Naive B cell (primary cell): ENCODE results near the gene GRAP2. TPM values are rescaled to one million over a fixed set of nuclear protein-coding genes. Genes with fewer than 3 reads are reported as not detected.

Source experiments
- ATAC-seq, 2 donors: fragments of 150-1000 bp; cut with Tn5 transposase; 2 replicates each; pipeline ENCODE4 v1.10.0; 2021; ENCODE audit warnings: low read depth in 2 of 2, mild to moderate bottlenecking in 2 of 2, moderate library complexity in 2 of 2
- DNase-seq: peaks from one replicate; pipeline ENCODE4 v3.0.0; 2022
- H3K27ac Mint-ChIP-seq, 6 donors: one replicate each; pipeline ENCODE4 v1.8.0; 2020 to 2022; ENCODE audit warnings: mild to moderate bottlenecking in 6 of 6, mixed read lengths in 6 of 6, moderate library complexity in 5 of 6, inconsistent platforms in 2 of 6
- H3K27me3 Mint-ChIP-seq, 3 donors: one replicate each; pipeline ENCODE4 v1.8.0; 2021 to 2022; ENCODE audit warnings: mixed read lengths in 3 of 3, mild to moderate bottlenecking in 1 of 3
- H3K36me3 Mint-ChIP-seq, 2 donors: one replicate each; pipeline ENCODE4 v1.8.0; 2020 to 2022; ENCODE audit warnings: mixed read lengths in 2 of 2, inconsistent platforms in 1 of 2, mild to moderate bottlenecking in 1 of 2
- H3K4me1 Mint-ChIP-seq, 3 donors: one replicate each; pipeline ENCODE4 v1.8.0; 2020 to 2022; ENCODE audit warnings: mixed read lengths in 3 of 3, inconsistent platforms in 1 of 3, mild to moderate bottlenecking in 1 of 3, moderate library complexity in 1 of 3
- H3K4me3 Mint-ChIP-seq, 8 donors: one replicate each; pipeline ENCODE4 v1.8.0; 2020 to 2022; ENCODE audit warnings: mild to moderate bottlenecking in 8 of 8, mixed read lengths in 8 of 8, moderate library complexity in 8 of 8, inconsistent platforms in 2 of 8
- H3K9me3 Mint-ChIP-seq, 7 donors: one replicate each; pipeline ENCODE4 v1.8.0; 2020 to 2022; ENCODE audit warnings: mixed read lengths in 7 of 7, mild to moderate bottlenecking in 5 of 7, inconsistent platforms in 2 of 7, moderate library complexity in 1 of 7
- polyA plus RNA-seq, 6 donors: library from polyadenylated mRNA; unstranded; fragments of 300-500 nt; fragmentation: Illumina TruSeq; gene quantifications; one replicate each; pipeline ENCODE4 v1.2.3, GENCODE V29; 2021; ENCODE audit warnings: low read depth in 6 of 6

GRAP2 gene
- polyA plus RNA-seq, 6 donors from 2014 or later: 7.7 to 37.7 (median 18.7) TPM

GRCh38 chr22:39933741-39934140, 32.9 kb downstream of the GRAP2 start:
- DNase-seq: peak; percentile 45
- Mint-ChIP-seq H3K9me3 (no peaks in the 10 kb centered on the region), H3K4me1 (peaks cover 45 to 69% (median 62%) of the 10 kb centered on the region in 3 donors), H3K36me3 (peaks cover 0 to 6% of the 10 kb centered on the region in 2 donors), H3K4me3 (peak overlapping the region; percentile 30 to 83 (median 60)), H3K27me3 (no peaks in the 10 kb centered on the region), H3K27ac (peak overlapping the region; percentile 58 to 95 (median 88))
- ATAC-seq: peak; percentile 83 to 87

- H3K4me3 Mint-ChIP-seq: peak overlapping the region in 2 of 8 donors; percentile 55 to 57
- peak overlapping the region in 5 of 6 donors; percentile 23 to 78 (median 58) for H3K27ac Mint-ChIP-seq
- H3K4me1 Mint-ChIP-seq: peaks cover 45 to 80% (median 68%) of the 10 kb centered on the region in 3 donors
- H3K36me3 Mint-ChIP-seq: peaks cover 0 to 6% of the 10 kb centered on the region in 2 donors
- ATAC-seq (no peak), DNase-seq (no peak)
- H3K9me3 Mint-ChIP-seq: no peaks in the 10 kb centered on the region
- H3K27me3 Mint-ChIP-seq: no peaks in the 10 kb centered on the region
These were observed 34.2 kb downstream of the GRAP2 start for GRCh38 chr22:39935116-39935515.

GRCh38 chr22:39935612-39936011, 34.7 kb downstream of the GRAP2 start:
- Mint-ChIP-seq H3K27me3 (no peaks in the 10 kb centered on the region), H3K4me3 (peak overlapping the region in 6 of 8 donors; percentile 6 to 70 (median 60)), H3K27ac (peak overlapping the region in 5 of 6 donors; percentile 23 to 96 (median 58)), H3K4me1 (peaks cover 49 to 85% (median 73%) of the 10 kb centered on the region in 3 donors), H3K36me3 (peaks cover 0 to 6% of the 10 kb centered on the region in 2 donors), H3K9me3 (no peaks in the 10 kb centered on the region)
- DNase-seq: no peak
- no peak for ATAC-seq

GRCh38 chr22:39936523-39937145, 35.8 kb downstream of the GRAP2 start:
- H3K4me1 Mint-ChIP-seq: peaks cover 53 to 92% (median 81%) of the 10 kb centered on the region in 3 donors
- no peaks in the 10 kb centered on the region for H3K9me3 Mint-ChIP-seq
- ATAC-seq (peak; percentile 34 to 49), DNase-seq (peak; percentile 29)
- H3K27me3 Mint-ChIP-seq: no peaks in the 10 kb centered on the region
- peaks cover 0 to 6% of the 10 kb centered on the region in 2 donors for H3K36me3 Mint-ChIP-seq
- H3K27ac Mint-ChIP-seq: peak overlapping the region; percentile 23 to 96 (median 71)
- peak overlapping the region; percentile 39 to 89 (median 68) for H3K4me3 Mint-ChIP-seq

GRCh38 chr22:39937906-39938305, 37.0 kb downstream of the GRAP2 start:
- peaks cover 50 to 92% (median 82%) of the 10 kb centered on the region in 3 donors for H3K4me1 Mint-ChIP-seq
- H3K4me3 Mint-ChIP-seq: peak overlapping the region in 5 of 8 donors; percentile 21 to 73 (median 55)

GRCh38 chr22:39938509-39939111, 37.7 kb downstream of the GRAP2 start:
- Mint-ChIP-seq H3K9me3 (no peaks in the 10 kb centered on the region), H3K27me3 (no peaks in the 10 kb centered on the region), H3K4me1 (peaks cover 44 to 92% (median 81%) of the 10 kb centered on the region in 3 donors), H3K4me3 (peak overlapping the region in 1 of 8 donors; percentile 20), H3K36me3 (peaks cover 0 to 6% of the 10 kb centered on the region in 2 donors), H3K27ac (peak overlapping the region in 3 of 6 donors; percentile 64 to 79 (median 76))
- DNase-seq: no peak
- no peak for ATAC-seq

More at GRCh38 chr22:39937906-39938305, 37.0 kb downstream of the GRAP2 start:
- peaks cover 0 to 6% of the 10 kb centered on the region in 2 donors for H3K36me3 Mint-ChIP-seq
- H3K27me3 Mint-ChIP-seq: no peaks in the 10 kb centered on the region
- ATAC-seq (no peak), DNase-seq (no peak)
- H3K27ac Mint-ChIP-seq: peak overlapping the region in 5 of 6 donors; percentile 16 to 96 (median 44)
- H3K9me3 Mint-ChIP-seq: no peaks in the 10 kb centered on the region

- peaks cover 42 to 92% (median 81%) of the 10 kb centered on the region in 3 donors for H3K4me1 Mint-ChIP-seq
- DNase-seq: no peak
- no peaks in the 10 kb centered on the region for H3K9me3 Mint-ChIP-seq
- peaks cover 0 to 6% of the 10 kb centered on the region in 2 donors for H3K36me3 Mint-ChIP-seq
- ATAC-seq: no peak
- no peaks in the 10 kb centered on the region for H3K27me3 Mint-ChIP-seq
- peak overlapping the region in 1 of 8 donors; percentile 53 for H3K4me3 Mint-ChIP-seq
- H3K27ac Mint-ChIP-seq: no peak overlapping the region
These were observed 38.9 kb downstream of the GRAP2 start for GRCh38 chr22:39939830-39940229.

GRCh38 chr22:39940757-39941305, 39.9 kb downstream of the GRAP2 start:
- Mint-ChIP-seq H3K4me1 (peaks cover 39 to 92% (median 80%) of the 10 kb centered on the region in 3 donors), H3K9me3 (no peaks in the 10 kb centered on the region), H3K36me3 (peaks cover 0 to 6% of the 10 kb centered on the region in 2 donors), H3K27ac (peak overlapping the region in 3 of 6 donors; percentile 15 to 59 (median 45)), H3K27me3 (no peaks in the 10 kb centered on the region), H3K4me3 (peak overlapping the region in 2 of 8 donors; percentile 23 to 53)
- peak; percentile 61 to 68 for ATAC-seq
- DNase-seq: peak; percentile 18

- Mint-ChIP-seq H3K4me3 (no peak overlapping the region), H3K4me1 (peaks cover 38 to 92% (median 79%) of the 10 kb centered on the region in 3 donors), H3K27me3 (no peaks in the 10 kb centered on the region), H3K9me3 (no peaks in the 10 kb centered on the region), H3K36me3 (peaks cover 0 to 6% of the 10 kb centered on the region in 2 donors), H3K27ac (no peak overlapping the region)
- no peak for DNase-seq
- no peak for ATAC-seq
These were observed 40.7 kb downstream of the GRAP2 start for GRCh38 chr22:39941601-39942000.

- no peak for ATAC-seq
- Mint-ChIP-seq H3K4me1 (peaks cover 38 to 92% (median 79%) of the 10 kb centered on the region in 3 donors), H3K9me3 (peaks cover 0 to 2% (median 0%) of the 10 kb centered on the region in 7 donors), H3K27me3 (no peaks in the 10 kb centered on the region), H3K36me3 (peaks cover 0 to 6% of the 10 kb centered on the region in 2 donors), H3K4me3 (peak overlapping the region in 2 of 8 donors; percentile 55 to 66), H3K27ac (peak overlapping the region in 3 of 6 donors; percentile 32 to 47 (median 44))
- no peak for DNase-seq
These were observed 41.8 kb downstream of the GRAP2 start for GRCh38 chr22:39942439-39943230.

GRCh38 chr22:39943337-39943736, 42.5 kb downstream of the GRAP2 start:
- DNase-seq (no peak), ATAC-seq (no peak)
- Mint-ChIP-seq H3K4me3 (peak overlapping the region in 2 of 8 donors; percentile 40 to 66), H3K4me1 (peaks cover 36 to 90% (median 77%) of the 10 kb centered on the region in 3 donors), H3K9me3 (peaks cover 0 to 2% (median 0%) of the 10 kb centered on the region in 7 donors), H3K27me3 (no peaks in the 10 kb centered on the region), H3K27ac (peak overlapping the region in 2 of 6 donors; percentile 32 to 44), H3K36me3 (peaks cover under 1 to 2% of the 10 kb centered on the region in 2 donors)

- peaks cover 0 to 2% (median 0%) of the 10 kb centered on the region in 7 donors for H3K9me3 Mint-ChIP-seq
- ATAC-seq (no peak), DNase-seq (no peak)
- H3K27me3 Mint-ChIP-seq: no peaks in the 10 kb centered on the region
- H3K27ac Mint-ChIP-seq: peak overlapping the region in 4 of 6 donors; percentile 39 to 89 (median 68)
- peak overlapping the region in 4 of 8 donors; percentile 1 to 77 (median 40) for H3K4me3 Mint-ChIP-seq
- peaks cover 0 to 11% of the 10 kb centered on the region in 2 donors for H3K36me3 Mint-ChIP-seq
- peaks cover 45 to 91% (median 81%) of the 10 kb centered on the region in 3 donors for H3K4me1 Mint-ChIP-seq
These were observed 43.3 kb downstream of the GRAP2 start for GRCh38 chr22:39943953-39944872.
